SU-DHL-6 (cell line): ENCODE measurements around the gene GINS3.

Experiments used
- H2AFZ ChIP-seq: fragments of 200-600 bp; sonication (generic); 2 replicates; pipeline ENCODE4 v1.6.1; 2014; ENCODE audit warnings: low read depth, mild to moderate bottlenecking, moderate library complexity, mixed read lengths, antibody characterized with exemption, low read length; ENCODE audit not compliant: severe bottlenecking
- H3F3A ChIP-seq: fragments of 200-600 bp; shearing (Covaris generic); 2 replicates; pipeline ENCODE4 v1.6.0; 2016; ENCODE audit warnings: antibody characterized with exemption, mild to moderate bottlenecking; ENCODE audit not compliant: insufficient read depth
- H3K27ac ChIP-seq: fragments of 200-600 bp; sonication (generic); 2 replicates; pipeline ENCODE4 v1.5.1; 2016; ENCODE audit warnings: low read depth, mild to moderate bottlenecking, low read length, moderate library complexity, mixed read lengths
- H3K27me3 ChIP-seq: fragments of 200-600 bp; sonication (generic), shearing (Covaris generic); 2 replicates; pipeline ENCODE4 v1.6.0; 2014; ENCODE audit warnings: mild to moderate bottlenecking, low read length
- H3K36me3 ChIP-seq: fragments of 200-600 bp; sonication (generic); 2 replicates; pipeline ENCODE4 v1.6.1; 2014; ENCODE audit warnings: mild to moderate bottlenecking, low read length, mixed read lengths
- H3K4me2 ChIP-seq: fragments of 300-600, 200-600 bp; shearing (Covaris generic), sonication (generic); 2 replicates; pipeline ENCODE4 v1.6.0; 2014; ENCODE audit warnings: low read length, low read depth, mild to moderate bottlenecking; ENCODE audit not compliant: poor library complexity, severe bottlenecking
- H3K4me3 ChIP-seq: fragments of 200-600 bp; sonication (generic); 2 replicates; pipeline ENCODE4 v1.5.1; 2014; ENCODE audit warnings: antibody characterized with exemption, low read length, mild to moderate bottlenecking, mixed read lengths; ENCODE audit not compliant: insufficient read depth, poor library complexity, severe bottlenecking
- H3K79me2 ChIP-seq: fragments of 200-600 bp; sonication (generic); 2 replicates; pipeline ENCODE4 v1.6.1; 2014; ENCODE audit warnings: mild to moderate bottlenecking, low read length, moderate library complexity; ENCODE audit not compliant: insufficient read depth
- H3K9ac ChIP-seq: fragments of 200-600 bp; sonication (generic); 2 replicates; pipeline ENCODE4 v1.7.0; 2014; ENCODE audit warnings: mild to moderate bottlenecking, low read length
- H3K9me2 ChIP-seq: fragments of 200-600 bp; sonication (generic); replicated peaks from 2 replicates; pipeline ENCODE4 v1.6.1; 2014; ENCODE audit warnings: low read length; ENCODE audit not compliant: insufficient read depth
- H3K9me3 ChIP-seq: fragments of 200-600 bp; sonication (generic); 2 replicates; pipeline ENCODE4 v1.6.1; 2014; ENCODE audit warnings: low read length, mixed read lengths; ENCODE audit not compliant: insufficient read depth
- H4K20me1 ChIP-seq: fragments of 200-600 bp; sonication (generic); 2 replicates; pipeline ENCODE4 v1.6.1; 2014; ENCODE audit warnings: low read depth, mild to moderate bottlenecking, antibody characterized with exemption, low read length, moderate library complexity, mixed read lengths
- EZH2phosphoT487 ChIP-seq: fragments of 200-600 bp; sonication (generic), shearing (Covaris generic); conservative IDR thresholded peaks from 2 replicates; pipeline ENCODE4 v1.6.1; 2018; ENCODE audit warnings: mild to moderate bottlenecking, antibody characterized with exemption, low read length, moderate library complexity, mixed read lengths
- TF ChIP-seq, protein P1 (sequence below): fragments of 200-600 bp; sonication (generic); IDR thresholded peaks from one replicate; pipeline ENCODE4 v1.5.1; 2017; ENCODE audit warnings: antibody characterized with exemption, mild to moderate bottlenecking, low read length, moderate library complexity; ENCODE audit not compliant: insufficient read depth, poor library complexity, severe bottlenecking

The GINS3 gene

DNA sequence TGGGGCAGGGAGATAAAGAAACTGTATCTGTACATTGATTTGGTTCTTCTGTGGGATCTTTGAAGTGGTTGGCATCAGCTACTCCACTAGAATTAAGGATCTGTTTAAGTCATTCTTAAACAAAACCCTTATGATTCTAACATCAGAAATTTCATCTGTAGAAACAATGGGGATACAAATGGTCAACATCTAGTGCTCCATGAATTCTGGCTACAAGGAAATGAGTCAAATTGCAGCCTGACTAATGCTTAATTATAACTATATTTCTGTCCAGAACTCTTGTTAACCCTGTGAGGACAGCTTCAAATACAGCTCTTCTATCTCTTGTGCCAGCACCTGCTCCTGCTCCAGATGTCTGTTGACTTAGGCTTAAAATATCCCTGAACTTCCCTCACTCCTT, 13.9 kb upstream of the GINS3 start:
- Histone ChIP-seq H3K27me3 (no peaks in the 10 kb centered on the region), H3K9me2 (no peaks in the 10 kb centered on the region), H3K9me3 (no peaks in the 10 kb centered on the region), H3K79me2 (no peaks in the 10 kb centered on the region), H3K4me3 (no peak overlapping the region), H3K36me3 (no peaks in the 10 kb centered on the region), H3F3A (no peaks in the 10 kb centered on the region), H2AFZ (no peak overlapping the region), H3K27ac (no peak overlapping the region), H3K9ac (no peak overlapping the region), H3K4me2 (no peak overlapping the region), H4K20me1 (no peaks in the 10 kb centered on the region)
- TF ChIP-seq EZH2phosphoT487: no peak
- TF ChIP-seq, protein P1, sequence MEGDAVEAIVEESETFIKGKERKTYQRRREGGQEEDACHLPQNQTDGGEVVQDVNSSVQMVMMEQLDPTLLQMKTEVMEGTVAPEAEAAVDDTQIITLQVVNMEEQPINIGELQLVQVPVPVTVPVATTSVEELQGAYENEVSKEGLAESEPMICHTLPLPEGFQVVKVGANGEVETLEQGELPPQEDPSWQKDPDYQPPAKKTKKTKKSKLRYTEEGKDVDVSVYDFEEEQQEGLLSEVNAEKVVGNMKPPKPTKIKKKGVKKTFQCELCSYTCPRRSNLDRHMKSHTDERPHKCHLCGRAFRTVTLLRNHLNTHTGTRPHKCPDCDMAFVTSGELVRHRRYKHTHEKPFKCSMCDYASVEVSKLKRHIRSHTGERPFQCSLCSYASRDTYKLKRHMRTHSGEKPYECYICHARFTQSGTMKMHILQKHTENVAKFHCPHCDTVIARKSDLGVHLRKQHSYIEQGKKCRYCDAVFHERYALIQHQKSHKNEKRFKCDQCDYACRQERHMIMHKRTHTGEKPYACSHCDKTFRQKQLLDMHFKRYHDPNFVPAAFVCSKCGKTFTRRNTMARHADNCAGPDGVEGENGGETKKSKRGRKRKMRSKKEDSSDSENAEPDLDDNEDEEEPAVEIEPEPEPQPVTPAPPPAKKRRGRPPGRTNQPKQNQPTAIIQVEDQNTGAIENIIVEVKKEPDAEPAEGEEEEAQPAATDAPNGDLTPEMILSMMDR: no peak

DNA sequence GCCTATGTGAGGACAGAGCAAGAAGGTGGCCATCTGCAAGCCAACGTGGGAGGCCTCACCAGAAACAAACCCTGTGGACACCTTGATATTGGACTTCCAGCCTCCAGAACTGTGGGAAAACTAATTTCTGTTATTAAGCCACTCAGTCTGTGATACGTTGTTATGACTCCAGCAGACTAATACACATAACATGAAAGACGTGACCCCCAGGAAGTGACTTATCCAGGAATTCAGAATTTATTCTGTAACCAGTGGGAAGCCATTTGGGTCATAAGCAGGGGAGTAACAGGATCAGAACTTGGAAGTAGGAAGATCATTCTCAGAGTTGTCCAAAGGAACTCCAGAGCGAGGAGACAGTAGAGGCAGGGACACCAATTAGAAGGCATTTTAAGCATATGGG, 12.5 kb upstream of the GINS3 start:
- Histone ChIP-seq H3K4me3 (no peak overlapping the region), H3K9me2 (no peaks in the 10 kb centered on the region), H3F3A (no peaks in the 10 kb centered on the region), H3K9ac (no peak overlapping the region), H4K20me1 (no peaks in the 10 kb centered on the region), H3K36me3 (no peaks in the 10 kb centered on the region), H3K27ac (no peak overlapping the region), H3K79me2 (no peaks in the 10 kb centered on the region), H3K9me3 (no peaks in the 10 kb centered on the region), H3K4me2 (no peak overlapping the region), H3K27me3 (no peaks in the 10 kb centered on the region), H2AFZ (no peak overlapping the region)
- no peak for TF ChIP-seq EZH2phosphoT487
- TF ChIP-seq, protein P1: no peak

DNA sequence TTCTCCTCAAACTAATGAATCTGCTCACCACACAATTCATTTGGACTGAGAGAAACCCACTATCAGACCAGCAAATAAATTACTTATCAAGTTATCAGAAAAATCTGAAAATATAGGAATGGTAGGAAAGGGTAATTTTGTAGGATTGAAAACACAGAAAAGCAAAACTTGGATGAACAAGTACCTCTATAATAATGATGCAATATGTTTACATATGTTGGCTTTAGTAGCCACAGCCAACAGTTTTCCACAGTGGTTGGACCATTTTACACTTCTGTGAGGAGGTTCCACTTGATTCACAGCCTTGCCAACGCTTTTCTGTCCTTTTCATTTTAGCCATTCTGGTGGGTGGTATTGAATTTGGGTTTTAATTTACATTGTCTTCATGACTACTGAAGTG, 10.6 kb upstream of the GINS3 start:
- no peak overlapping the region for H3K4me2 ChIP-seq
- no peak overlapping the region for H3K27ac ChIP-seq
- H3K79me2 ChIP-seq: no peaks in the 10 kb centered on the region
- no peaks in the 10 kb centered on the region for H3K9me3 ChIP-seq
- H3K4me3 ChIP-seq: no peak overlapping the region
- TF ChIP-seq EZH2phosphoT487: no peak
- TF ChIP-seq, protein P1: no peak
- no peaks in the 10 kb centered on the region for H3K27me3 ChIP-seq
- H3K9ac ChIP-seq: no peak overlapping the region
- H2AFZ ChIP-seq: no peak overlapping the region
- H3K36me3 ChIP-seq: no peaks in the 10 kb centered on the region
- H4K20me1 ChIP-seq: no peaks in the 10 kb centered on the region
- no peaks in the 10 kb centered on the region for H3F3A ChIP-seq
- H3K9me2 ChIP-seq: no peaks in the 10 kb centered on the region
